ENCODE measurements around the gene FUT8.

The FUT8 gene

DNA sequence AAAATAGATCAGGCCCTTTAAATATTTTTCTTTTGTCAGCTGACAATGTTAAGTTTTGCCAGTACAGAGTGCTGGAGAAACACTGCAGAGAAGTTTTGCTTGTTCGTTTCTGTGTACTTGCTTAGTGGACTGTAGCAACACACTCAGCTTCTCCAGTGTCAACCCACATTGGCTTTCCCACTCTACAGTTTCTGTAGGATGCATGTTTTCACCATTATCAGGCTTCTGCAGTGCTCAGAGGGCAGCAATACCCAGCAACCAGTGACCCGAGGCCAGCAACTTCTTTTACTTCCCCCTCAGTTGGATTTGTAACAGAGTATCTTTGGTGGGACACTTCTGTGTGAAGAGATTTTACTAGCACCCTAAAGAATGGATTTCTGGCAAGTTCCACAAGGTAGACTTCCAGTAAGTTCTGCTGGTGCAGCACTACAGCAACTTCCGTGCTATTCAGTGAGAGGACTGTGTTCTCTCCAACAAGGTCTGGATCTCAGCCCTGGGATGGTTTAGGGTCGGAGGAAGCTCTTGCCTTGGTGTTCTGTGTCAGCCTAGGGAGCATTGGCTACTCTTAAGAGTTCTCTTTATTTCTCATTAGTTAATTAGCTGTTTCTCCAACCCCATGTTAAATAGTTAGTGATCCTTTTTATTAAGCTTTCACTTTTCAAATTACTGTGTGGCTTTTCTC lies 70.4 kb downstream of the FUT8 start:
- no peak overlapping the region for H3K27ac ChIP-seq
- no peak overlapping the region for H3K4me3 ChIP-seq (ENCODE audit: low read depth, low read length)
- no peak for DNase-seq
- H3K9me3 ChIP-seq (ENCODE audit: severe bottlenecking) = no peaks in the 10 kb centered on the region
- H3K36me3 ChIP-seq = no peaks in the 10 kb centered on the region
- TF ChIP-seq, protein P1, sequence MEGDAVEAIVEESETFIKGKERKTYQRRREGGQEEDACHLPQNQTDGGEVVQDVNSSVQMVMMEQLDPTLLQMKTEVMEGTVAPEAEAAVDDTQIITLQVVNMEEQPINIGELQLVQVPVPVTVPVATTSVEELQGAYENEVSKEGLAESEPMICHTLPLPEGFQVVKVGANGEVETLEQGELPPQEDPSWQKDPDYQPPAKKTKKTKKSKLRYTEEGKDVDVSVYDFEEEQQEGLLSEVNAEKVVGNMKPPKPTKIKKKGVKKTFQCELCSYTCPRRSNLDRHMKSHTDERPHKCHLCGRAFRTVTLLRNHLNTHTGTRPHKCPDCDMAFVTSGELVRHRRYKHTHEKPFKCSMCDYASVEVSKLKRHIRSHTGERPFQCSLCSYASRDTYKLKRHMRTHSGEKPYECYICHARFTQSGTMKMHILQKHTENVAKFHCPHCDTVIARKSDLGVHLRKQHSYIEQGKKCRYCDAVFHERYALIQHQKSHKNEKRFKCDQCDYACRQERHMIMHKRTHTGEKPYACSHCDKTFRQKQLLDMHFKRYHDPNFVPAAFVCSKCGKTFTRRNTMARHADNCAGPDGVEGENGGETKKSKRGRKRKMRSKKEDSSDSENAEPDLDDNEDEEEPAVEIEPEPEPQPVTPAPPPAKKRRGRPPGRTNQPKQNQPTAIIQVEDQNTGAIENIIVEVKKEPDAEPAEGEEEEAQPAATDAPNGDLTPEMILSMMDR (IDR thresholded peaks at IDR 0.05; ENCODE audit: low read depth, low read length) = no peak
- H3K27me3 ChIP-seq (ENCODE audit: insufficient read depth, low read depth, severe bottlenecking) = no peaks in the 10 kb centered on the region

DNA sequence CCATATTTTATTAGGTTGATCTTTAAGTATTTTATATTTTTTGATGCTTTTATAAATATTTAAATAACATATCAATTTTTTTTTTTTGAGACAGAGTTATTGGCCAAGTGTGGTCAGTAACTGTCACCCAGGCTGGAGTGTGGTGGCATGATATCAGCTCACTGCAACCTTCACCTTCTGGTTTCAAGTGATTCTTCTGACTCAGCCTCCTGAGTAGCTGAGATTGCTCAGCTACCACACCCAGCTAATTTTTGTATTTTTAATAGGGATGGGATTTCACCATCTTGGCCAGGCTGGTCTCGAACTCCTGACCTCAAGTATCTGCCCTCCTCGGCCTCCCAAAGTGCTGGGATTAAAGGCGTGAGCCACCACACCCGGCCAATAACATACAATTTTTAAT lies 71.1 kb downstream of the FUT8 start:
- TF ChIP-seq, protein P1 (IDR thresholded peaks at IDR 0.05; ENCODE audit: low read depth, low read length) = no peak
- no peaks in the 10 kb centered on the region for H3K27me3 ChIP-seq (ENCODE audit: insufficient read depth, low read depth, severe bottlenecking)
- DNase-seq = no peak
- H3K4me3 ChIP-seq (ENCODE audit: low read depth, low read length) = no peak overlapping the region
- no peaks in the 10 kb centered on the region for H3K9me3 ChIP-seq (ENCODE audit: severe bottlenecking)
- H3K27ac ChIP-seq = no peak overlapping the region
- H3K36me3 ChIP-seq = no peaks in the 10 kb centered on the region

DNA sequence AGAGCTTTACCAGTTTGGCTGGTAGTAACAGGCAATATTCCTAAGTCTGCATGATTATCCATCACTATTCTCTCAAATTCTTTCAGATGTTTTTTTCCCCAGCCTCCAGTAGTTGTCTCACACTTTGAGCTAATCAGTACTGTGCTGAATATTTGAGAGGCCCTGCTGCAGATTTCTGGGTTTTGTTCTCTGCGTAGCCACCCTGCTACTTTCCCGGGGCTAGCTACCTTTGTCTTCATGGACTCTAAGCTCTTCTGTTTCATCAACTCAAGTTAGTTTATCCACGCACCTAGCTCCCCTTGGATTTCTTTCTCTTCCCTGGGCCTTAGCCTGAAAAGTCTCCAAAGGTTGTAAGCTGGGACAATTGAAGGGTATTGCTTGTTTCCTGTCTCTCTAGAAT lies 73.0 kb downstream of the FUT8 start:
- no peak for DNase-seq
- Histone ChIP-seq H3K27me3 (ENCODE audit: insufficient read depth, low read depth, severe bottlenecking) (no peaks in the 10 kb centered on the region), H3K4me3 (ENCODE audit: low read depth, low read length) (no peak overlapping the region), H3K27ac (no peak overlapping the region), H3K36me3 (no peaks in the 10 kb centered on the region), H3K9me3 (ENCODE audit: severe bottlenecking) (no peaks in the 10 kb centered on the region)
- TF ChIP-seq, protein P1 (IDR thresholded peaks at IDR 0.05; ENCODE audit: low read depth, low read length) = no peak

DNA sequence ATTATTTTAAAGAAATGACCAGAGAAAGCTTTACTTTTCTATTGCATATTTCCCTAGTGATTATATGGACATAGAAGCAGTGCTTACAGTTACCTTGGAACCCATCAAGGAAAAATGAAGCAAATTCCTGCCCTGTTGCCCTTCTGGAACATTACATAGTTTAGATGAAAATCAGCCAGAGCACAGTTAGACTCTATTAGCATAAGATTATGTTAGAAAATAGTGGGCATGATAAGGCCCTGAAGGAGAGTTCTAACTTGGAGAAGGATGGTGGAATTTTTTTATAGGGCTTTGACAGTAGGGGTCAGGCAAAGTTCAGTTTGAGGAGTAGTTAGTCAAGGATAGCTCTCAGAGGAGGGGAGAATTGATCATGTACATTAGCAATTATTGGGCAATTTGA lies 74.3 kb downstream of the FUT8 start:
- Histone ChIP-seq H3K4me3 (ENCODE audit: low read depth, low read length) (no peak overlapping the region), H3K27ac (no peak overlapping the region), H3K27me3 (ENCODE audit: insufficient read depth, low read depth, severe bottlenecking) (no peaks in the 10 kb centered on the region), H3K9me3 (ENCODE audit: severe bottlenecking) (no peaks in the 10 kb centered on the region), H3K36me3 (no peaks in the 10 kb centered on the region)
- no peak for DNase-seq
- TF ChIP-seq, protein P1 (IDR thresholded peaks at IDR 0.05; ENCODE audit: low read depth, low read length) = no peak

DNA sequence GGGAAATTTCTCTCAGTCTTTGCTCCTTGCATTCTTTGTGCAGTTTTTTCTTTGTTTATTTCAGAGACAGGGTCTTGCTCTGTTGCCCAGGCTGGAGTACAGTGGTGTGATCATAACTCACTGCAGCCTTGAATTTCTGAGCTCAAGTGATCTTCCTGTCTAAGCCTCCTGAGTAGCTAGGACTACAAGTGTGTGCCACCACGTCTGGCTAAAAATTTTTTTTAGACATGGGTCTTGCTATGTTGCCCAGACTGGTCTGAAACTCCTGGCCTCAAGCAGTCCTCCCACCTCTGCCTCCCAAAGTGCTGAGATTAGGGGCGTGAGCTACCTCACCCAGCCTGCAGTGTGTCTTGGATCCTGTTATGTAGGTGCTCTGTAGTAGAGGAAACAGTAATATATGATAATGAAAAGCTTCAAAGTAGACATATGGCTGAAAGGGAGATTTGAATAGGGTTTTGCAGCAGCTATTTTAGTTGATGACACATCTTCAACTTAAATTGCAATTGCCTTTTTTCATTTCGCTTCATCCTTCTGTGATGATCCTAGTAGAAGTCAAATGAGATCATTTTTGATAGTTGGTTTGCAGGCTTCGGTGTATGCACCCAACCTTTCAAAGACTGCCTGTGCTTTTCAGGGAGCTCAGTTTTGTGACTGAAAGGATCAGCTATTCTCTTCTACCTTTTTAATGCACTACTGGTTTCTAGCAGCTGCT lies 75.4 kb downstream of the FUT8 start:
- no peak for DNase-seq
- Histone ChIP-seq H3K36me3 (no peaks in the 10 kb centered on the region), H3K27ac (no peak overlapping the region), H3K4me3 (ENCODE audit: low read depth, low read length) (no peak overlapping the region), H3K27me3 (ENCODE audit: insufficient read depth, low read depth, severe bottlenecking) (no peaks in the 10 kb centered on the region), H3K9me3 (ENCODE audit: severe bottlenecking) (no peaks in the 10 kb centered on the region)
- TF ChIP-seq, protein P1 (IDR thresholded peaks at IDR 0.05; ENCODE audit: low read depth, low read length) = no peak
